TTC549 (cell line): ENCODE results near the gene RBL2.

Source experiments
- FAIRE-seq: peaks from 2 replicates; lab custom pipeline; 2012; peaks lifted over from hg19 to GRCh38; lab: Jason Lieb, UNC

The RBL2 gene

GRCh38 chr16:53449816-53450517 is 15.7 kb downstream of the RBL2 start:
- FAIRE-seq = no peak

GRCh38 chr16:53453928-53454327 is 19.7 kb downstream of the RBL2 start:
- no peak for FAIRE-seq

GRCh38 chr16:53456625-53457024 is 22.4 kb downstream of the RBL2 start:
- no peak for FAIRE-seq

GRCh38 chr16:53457670-53458069 is 23.4 kb downstream of the RBL2 start:
- no peak for FAIRE-seq

- no peak for FAIRE-seq
Measured at GRCh38 chr16:53458635-53459034, 24.4 kb downstream of the RBL2 start.

GRCh38 chr16:53465606-53466280 is 31.5 kb downstream of the RBL2 start:
- no peak for FAIRE-seq

- FAIRE-seq = no peak
Measured at GRCh38 chr16:53476867-53477266, 42.6 kb downstream of the RBL2 start.

- no peak for FAIRE-seq
Measured at GRCh38 chr16:53478965-53479364, 44.7 kb downstream of the RBL2 start.

- no peak for FAIRE-seq
Measured at GRCh38 chr16:53480394-53480793, 46.1 kb downstream of the RBL2 start.

GRCh38 chr16:53482123-53482522 is 47.9 kb downstream of the RBL2 start:
- no peak for FAIRE-seq

GRCh38 chr16:53484542-53484941 is 50.3 kb downstream of the RBL2 start:
- no peak for FAIRE-seq

GRCh38 chr16:53486230-53486629 is 52.0 kb downstream of the RBL2 start:
- FAIRE-seq = no peak

GRCh38 chr16:53489755-53490154 is 55.5 kb downstream of the RBL2 start:
- no peak for FAIRE-seq

GRCh38 chr16:53492503-53492902 is 58.2 kb downstream of the RBL2 start:
- no peak for FAIRE-seq

- no peak for FAIRE-seq
Measured at GRCh38 chr16:53494636-53495035, 60.4 kb downstream of the RBL2 start.

- FAIRE-seq = no peak
Measured at GRCh38 chr16:53495325-53495724, 61.1 kb downstream of the RBL2 start.

- FAIRE-seq = no peak
Measured at GRCh38 chr16:53498984-53499383, 64.7 kb downstream of the RBL2 start.

- no peak for FAIRE-seq
Measured at GRCh38 chr16:53501216-53501859, 67.1 kb downstream of the RBL2 start.

GRCh38 chr16:53502331-53503269 is 68.3 kb downstream of the RBL2 start, which contains the start of gene AKTIP:
AKTIP (minus strand) TSS chr16:53503209; CDS start chr16:53500259, 2,950 bp downstream.
- no peak for FAIRE-seq

- peak; percentile 87 for FAIRE-seq
Measured at GRCh38 chr16:53503270-53503923, 69.1 kb downstream of the RBL2 start.

GRCh38 chr16:53503991-53504663 is 69.9 kb downstream of the RBL2 start:
- FAIRE-seq = no peak
